Fibroblast of skin of back (primary cell): ENCODE measurements around the gene CNEP1R1.

Source experiments
- DNase-seq: peaks from one replicate; pipeline ENCODE4 v3.0.0-alpha.2; 2013

The CNEP1R1 gene

DNA sequence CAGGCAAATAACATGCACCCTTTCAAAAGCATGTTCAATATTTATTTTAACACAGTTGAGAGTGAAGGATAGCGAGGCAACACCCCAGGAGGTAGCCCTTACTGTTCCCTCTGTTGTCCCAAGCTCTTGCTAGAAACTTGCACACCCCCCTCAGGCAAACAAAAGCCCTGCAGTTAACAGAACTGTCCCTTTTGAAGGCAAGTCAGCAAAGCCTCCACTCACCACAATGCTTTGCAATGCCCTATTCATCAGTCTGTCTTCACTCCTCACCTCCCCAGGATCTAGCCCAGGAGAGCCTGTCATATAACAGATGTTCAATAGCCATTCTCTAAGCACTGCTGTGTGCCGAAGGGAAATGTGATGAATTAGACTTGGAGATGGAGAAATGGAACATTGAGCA lies 3.5 kb upstream of the CNEP1R1 start:
- DNase-seq, result peak; percentile 8

DNA sequence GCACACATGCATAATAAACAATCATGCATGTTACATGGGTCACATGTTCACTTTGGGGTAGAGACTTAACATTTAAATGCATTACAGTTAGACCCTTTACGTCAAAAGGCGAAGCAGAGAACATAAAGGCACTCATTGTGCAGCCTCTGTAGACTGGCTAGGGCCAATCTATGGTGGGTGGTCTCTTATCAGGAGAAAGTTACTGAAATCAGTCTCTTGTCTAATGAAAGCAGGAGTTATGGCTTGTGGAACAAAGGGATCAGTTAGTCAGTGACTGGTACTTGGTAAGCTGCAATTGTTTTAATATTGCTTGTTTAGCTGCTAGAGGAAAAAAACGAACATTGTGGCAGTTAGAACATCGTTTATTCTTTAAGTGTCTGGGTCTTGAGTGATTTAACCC lies 1.4 kb upstream of the CNEP1R1 start:
- no peak for DNase-seq

DNA sequence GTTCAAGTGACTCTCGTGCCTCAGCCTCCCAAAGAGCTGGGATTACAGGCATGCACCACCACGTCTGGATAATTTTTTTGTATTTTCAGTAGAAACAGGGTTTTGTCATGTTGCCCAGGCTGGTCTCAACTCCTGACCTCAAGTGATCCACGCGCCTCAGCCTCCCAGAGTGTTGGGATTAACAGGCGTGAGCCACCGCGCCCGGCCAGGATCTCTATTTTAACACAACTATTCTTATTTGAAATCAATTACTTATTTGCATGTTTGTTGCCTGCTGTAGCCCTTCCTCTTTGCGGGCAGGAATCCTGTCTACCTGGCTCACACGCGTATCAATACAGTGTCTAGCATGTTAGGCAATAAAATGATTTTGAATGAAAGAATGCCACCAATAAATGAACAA lies 818 bp upstream of the CNEP1R1 start:
- DNase-seq, result no peak

DNA sequence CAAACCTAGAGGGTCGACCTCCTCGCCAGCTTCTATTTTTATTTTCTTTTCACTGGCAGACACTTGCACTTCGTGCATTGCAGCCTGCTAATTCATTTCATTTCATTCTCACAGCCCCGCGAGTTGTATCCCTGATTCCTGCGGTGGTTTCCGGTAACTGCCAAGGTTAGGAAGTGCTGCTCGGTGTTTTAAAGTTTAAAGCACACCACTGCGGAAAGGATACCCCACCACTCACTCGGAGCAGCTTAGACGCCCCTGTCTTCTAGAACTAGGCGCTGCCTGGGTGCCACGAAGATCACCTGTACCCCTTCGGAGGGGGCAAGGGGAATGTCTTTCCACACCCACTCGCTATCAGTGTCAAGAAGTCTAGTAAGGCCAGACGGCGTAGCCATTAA lies 509 bp downstream of the CNEP1R1 start:
- DNase-seq, result peak; percentile 12

DNA sequence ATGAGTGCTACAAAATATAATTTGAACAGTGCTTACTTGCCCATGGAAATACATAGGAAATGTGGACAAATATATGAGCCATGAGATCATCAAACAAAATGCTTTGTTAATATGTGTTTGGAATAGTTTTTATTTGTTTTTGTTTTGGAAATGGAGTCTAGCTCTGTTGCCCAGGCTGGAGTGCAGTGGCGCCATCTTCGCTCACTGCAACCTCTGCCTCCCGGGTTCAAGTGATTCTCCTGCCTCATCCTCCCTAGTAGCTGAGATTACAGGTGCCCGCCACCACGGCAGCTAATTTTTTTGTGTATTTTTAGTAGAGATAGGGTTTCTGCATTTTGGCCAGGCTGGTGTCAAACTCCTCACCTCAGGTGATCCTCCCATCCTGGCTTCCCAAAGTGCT lies 2.8 kb downstream of the CNEP1R1 start:
- DNase-seq, result no peak

DNA sequence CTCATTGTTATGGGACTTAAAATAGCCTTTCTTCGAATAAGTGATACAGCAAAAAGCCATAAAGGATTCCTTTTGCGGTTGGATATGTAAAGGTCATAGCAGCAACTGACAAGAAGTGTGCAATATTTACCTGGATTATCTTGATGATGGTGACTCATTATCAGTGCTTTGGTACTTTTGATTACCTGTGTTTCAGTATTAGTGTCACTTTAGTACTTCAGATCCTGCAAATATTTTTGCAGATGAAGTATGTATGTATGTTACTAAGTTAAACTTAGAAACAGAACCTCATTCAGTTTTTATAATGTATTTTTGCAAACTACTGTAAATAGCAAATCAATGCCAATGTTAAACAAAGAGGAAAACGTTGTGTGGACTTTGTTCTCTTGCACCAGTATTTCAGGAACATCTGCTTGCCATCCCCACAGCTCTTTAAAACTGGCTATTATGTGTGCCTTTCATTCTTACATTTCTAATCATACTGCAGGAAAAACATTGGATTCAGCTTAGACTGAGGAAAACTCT lies 10.5 kb downstream of the CNEP1R1 start:
- DNase-seq, result no peak

DNA sequence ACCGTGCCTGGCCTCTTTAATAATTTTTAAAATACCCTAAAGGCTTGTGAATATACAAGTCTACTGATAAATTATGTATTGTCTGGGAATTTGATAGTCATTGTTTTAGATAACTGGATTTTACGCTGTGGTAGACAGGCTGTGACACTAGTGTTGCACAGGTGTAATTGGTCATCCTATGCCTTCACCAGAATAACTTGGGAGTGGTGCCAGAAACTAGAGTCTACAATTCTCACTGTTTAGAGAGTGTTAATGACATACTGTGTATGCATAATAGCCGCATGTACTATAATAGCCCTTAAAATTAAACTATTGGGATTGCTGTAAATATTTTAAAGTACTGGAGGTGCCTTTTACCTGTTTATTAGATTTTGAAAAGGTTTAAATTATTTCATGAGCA lies 11.4 kb downstream of the CNEP1R1 start:
- no peak for DNase-seq

DNA sequence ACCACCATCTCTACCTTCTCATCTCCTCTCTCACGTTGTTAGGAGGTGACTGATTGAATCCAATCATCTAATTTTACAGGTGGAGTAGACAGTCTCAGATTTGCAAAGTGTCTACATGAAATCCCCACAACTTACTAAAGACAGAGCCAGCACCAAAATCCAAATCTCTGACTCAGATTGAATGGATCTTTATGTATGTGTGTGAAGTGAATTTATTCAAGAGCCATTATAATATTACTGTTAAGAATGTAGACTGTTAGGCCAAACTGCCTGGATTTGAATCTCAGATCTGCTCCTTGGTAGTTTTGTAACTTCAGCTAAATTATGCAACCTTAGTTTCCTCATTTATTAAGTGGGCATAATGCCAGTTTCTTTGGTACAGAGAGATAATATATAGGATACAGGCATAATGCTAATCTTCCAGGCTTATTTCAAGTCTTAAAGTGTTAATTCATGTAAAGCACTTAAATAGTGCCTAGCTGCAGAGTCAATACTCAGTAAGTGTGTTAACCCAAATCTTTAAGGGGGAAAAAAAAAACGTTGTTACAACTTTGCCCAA lies 12.7 kb downstream of the CNEP1R1 start:
- DNase-seq, result no peak

DNA sequence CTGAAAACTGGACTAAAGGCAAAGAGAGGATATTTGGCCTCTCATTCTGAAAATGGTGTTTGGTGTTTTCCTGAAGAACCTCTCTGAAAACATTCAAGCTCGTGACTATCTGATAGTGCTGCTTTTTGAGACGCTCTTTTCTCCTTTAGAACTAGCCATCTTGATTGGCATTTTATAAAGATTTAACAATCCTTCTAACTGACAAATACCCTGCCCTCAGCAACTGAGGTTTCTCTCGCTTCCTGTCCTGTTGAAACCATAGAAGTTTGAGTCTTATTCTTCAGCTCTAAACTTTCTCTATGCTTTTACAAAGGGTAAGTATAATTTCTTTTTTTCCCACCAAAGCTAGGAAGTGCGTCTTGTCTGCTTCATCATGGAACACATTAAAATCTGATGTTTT lies 13.3 kb downstream of the CNEP1R1 start:
- DNase-seq, result no peak

DNA sequence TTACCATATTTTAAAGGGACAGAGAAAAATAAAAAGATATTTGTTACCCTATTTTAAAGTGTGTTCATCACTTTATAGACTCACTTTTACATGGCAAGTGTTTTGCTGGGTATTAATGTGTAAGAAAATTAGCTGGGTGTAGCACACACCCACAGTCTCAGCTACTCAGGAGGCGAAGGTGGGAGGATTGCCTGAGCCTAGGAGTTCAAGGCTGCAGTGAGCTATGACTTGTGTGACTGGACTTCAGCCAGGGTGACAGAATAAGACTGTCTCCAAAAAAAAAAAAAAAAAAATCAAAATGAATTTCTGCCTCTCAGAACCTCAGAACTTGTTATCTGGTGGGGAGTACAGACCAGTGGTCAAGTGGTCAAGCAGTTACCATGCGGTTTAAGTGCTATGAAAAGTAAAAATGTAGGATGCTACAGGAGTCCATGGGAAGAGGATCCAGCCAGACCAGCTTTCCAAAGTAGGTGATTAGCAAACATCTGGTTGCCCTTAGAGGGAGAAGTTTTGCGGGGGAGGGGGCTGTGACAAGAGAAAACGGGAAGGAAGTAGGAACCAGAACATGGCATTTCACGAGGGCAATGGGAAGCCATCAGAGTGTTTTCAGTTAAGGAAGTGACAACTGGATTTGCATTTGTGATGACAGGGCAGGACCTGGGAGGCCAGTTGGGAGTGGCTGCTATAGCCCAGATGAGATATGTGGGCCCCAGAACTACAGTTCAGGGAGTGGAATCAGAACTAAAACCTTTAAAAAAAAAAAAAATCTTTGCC lies 13.9 kb downstream of the CNEP1R1 start:
- no peak for DNase-seq

DNA sequence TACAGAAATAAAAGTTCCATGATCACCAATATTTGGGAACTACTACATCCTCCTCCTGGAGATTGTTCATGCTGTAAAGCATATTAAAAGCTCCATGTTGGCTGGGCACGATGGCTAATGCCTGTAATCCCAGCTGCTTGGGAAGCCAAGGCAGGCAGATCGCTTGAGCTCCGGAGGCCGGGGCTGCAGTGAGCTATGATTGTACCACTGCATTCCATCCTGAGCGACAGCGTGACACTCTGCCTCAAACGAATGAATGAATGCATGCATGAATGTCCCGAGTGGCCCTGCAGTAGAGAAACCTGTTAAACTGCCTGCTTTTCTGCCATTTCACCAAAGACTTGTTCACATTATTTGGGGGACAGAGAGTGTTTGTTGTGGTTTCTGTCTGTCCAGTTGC lies 15.0 kb downstream of the CNEP1R1 start:
- no peak for DNase-seq

DNA sequence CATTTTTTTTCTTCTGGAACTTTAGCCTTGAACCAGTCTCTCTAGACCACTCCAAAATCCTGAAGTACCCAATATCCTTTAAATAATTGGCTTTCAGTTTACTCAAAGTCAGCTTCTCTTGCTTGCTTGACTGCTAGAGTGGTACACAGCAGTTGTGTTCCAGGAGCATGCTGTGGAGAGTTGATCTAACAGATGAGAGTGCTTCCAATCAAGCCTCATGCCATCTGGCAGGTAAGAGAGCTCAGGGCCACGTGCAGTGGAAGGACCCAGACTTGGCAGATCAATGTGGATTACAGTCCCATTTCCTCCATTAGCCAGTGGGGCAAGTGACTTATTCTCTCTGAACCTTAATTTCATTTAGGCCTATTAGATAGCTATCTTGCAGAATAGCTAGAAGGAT lies 15.7 kb downstream of the CNEP1R1 start:
- DNase-seq, result no peak

DNA sequence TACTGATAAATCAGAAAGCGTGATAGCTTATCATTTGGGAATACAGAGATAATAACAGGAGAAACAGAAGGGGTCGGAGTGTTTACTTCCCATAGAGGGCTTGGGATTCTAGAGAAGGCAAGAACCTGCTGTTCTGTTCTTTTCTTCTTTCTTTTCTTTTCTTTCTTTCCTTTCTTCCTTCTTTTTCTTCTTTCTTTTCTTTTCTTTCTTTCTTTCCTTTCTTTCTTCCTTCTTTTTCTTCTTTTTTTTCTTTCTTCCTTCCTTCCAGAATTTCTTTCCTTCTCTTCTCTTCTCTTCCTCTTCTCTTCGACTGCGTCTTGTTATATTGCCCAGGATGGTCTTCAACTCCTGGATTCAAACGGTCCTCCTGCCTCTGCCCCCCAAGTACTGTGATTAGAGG lies 18.3 kb downstream of the CNEP1R1 start:
- DNase-seq, result no peak

DNA sequence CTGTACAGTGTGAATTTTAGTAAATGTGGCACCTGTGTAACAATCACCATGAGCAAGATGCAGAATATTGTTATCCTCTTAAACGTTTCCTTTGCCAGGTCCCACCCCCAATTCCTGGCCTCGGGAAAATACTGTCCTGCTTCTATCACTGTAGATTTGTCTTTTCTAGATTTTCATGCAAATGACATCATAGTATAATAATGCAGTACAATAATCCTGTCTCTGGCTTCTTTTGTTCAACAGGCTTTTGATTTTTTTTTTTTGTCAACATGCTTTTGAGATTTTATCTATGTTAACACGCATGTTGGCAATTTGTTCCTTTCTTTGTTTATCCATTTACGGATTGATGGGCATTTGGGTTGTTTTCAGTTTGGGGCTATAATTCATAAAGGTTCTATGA lies 20.4 kb downstream of the CNEP1R1 start:
- DNase-seq, result no peak

DNA sequence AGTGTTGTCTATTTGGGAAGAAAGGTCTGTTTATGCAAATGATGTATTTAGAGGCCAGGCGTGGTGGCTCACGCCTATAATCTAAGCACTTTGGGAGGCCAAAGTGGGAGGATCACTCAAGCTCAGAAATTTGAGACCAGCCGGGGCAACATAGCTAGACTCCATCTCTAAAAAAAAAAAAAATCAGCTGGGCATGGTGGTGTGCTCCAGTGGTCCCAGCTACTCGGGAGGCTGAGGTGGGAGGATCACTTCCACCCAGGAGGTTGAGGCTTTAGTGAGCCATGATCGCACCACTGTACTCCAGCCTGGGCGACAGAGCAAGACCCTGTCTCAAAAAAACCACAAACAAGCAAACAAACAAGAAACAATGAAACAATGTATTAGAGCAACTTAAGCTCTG lies 21.8 kb downstream of the CNEP1R1 start:
- DNase-seq, result no peak

DNA sequence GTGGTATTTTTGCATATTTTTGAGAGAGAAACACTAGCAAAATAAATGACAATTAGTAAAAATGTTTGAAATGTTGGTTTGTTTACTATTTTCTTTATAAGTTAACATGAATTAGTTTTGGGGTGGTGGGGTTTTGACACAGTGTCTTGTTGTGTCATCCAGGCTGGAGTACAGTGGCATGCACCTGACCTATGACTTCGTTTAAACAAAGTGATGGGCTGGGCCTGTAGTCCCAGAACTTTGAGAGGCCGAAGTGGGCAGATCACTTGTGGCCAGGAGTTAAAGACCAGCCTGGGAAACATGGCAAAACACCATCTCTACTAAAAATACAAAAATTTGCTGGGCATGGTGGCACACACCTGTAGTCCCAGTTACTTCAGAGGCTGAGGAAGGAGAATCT lies 22.8 kb downstream of the CNEP1R1 start:
- no peak for DNase-seq

DNA sequence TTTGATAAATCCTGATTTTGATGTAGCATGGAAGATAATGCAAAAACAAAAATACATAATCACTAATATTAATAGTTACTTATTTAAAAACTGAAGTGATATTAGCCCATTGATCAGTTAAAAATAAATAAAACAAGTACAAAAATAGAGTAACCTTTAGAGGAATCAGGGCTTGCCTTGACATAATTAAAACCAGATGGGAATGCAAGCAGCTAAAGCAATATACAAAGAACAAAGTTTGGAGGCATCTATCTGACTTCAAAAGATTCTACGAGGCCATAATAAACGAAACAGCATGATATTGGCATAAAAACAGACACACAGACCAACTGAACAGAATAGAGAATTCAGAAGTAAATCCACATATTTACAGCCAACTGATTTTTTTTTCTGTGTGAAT lies 25.8 kb downstream of the CNEP1R1 start:
- DNase-seq, result peak; percentile 4

DNA sequence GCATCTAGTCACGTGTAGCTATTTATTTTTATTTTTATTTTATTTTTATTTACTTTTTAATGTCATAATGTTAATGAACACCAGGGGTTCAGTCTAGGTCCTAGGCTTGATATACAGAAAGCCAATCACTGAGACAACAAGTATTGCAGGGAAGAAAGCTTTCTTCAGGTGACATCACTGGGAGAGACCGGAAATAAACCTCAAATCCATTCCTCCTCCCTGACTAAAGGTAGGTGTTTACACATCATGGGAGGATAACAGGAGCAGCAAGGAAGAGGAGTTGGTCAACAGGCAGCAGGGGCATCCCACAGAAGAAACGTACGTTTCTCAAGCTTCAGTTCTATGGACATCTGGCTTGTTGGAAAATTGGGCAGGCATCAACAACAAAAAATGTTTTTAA lies 31.2 kb downstream of the CNEP1R1 start:
- no peak for DNase-seq

DNA sequence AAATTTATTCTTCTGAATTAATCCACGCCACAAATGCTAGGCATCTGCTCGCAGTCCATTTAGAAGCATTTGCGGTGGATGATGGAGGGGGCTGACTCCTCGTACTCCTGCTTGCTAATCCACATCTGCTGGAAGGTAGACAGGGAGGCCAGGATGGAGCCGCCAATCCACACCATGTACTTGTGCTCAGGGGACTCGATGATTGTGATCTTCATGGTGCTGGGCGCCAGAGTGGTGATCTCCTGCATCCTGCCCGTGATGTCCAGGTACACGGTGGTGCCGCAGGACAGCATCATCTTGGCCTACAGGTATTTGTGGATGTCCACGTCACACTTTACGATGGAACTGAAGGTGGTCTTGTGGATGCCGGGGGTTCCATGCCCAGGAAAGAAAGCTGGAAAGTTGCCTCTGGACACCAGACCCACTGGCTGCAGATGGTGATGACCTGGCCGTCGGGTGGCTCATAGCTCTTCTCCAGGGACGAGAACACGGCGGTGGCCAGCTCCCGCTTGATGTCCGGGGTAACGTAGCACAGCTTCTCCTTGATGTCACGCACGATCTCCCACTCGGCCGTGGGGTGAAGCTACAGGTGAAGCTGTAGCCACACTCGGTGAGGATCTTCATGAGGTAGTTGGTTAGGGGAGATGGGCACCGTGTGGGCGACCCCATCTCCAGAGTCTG lies 33.2 kb downstream of the CNEP1R1 start:
- DNase-seq, result no peak

DNA sequence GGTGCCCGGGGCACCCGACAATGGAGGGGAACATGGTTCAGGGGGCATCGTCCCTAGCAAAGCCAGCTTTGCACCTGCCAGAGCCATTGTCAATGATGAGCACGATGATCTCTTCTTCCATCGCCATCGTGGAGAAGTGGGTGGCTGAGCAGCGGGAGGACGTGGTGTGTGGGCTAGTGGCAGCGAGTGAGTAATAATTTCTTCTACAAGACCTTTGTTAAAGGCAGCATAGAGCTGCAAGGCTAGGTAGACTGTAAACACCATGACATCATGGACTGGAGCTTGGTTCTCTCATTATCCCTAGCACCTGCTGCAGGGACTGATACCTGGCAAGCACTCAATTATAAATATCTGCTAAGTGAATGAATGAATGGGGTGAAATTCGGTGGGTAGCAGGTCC lies 34.1 kb downstream of the CNEP1R1 start:
- no peak for DNase-seq

DNA sequence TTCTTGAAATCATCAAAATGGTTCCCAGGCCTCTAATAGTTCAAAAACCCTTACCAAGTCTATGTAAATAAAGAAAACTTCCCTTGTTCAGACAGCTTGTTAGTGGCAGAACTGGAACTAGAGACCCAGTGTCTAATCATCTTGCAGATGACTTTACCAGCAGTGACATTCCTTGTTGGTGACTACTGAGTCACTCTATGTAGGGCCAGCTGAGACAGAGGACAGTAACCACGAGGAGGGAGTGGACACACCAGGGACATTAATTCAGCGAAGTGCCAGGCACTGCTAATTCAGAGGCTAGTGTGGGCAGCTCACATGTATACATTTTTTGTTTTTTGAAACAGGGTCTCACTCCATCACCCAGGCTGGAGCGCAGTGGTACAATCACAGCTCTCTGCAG lies 34.6 kb downstream of the CNEP1R1 start:
- DNase-seq, result peak; percentile 35

DNA sequence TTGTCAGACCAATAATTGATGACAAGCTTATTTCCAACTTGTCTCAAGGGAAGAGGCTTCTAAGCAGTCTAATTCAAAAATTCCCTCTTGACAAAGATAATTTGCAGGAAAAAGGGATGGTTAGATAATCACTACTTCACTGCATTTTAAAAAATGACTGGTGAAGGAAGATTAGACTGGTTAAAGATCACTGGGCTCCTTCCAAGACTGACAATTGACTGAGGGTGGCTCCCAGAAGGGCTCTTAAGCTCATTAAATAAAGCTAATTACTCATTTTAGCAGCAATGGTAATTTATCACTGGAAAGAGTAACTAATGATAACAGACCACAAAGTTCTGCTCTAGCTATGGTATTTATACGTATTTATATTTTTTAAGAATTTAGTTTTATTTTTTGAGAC lies 36.3 kb downstream of the CNEP1R1 start:
- DNase-seq, result no peak

DNA sequence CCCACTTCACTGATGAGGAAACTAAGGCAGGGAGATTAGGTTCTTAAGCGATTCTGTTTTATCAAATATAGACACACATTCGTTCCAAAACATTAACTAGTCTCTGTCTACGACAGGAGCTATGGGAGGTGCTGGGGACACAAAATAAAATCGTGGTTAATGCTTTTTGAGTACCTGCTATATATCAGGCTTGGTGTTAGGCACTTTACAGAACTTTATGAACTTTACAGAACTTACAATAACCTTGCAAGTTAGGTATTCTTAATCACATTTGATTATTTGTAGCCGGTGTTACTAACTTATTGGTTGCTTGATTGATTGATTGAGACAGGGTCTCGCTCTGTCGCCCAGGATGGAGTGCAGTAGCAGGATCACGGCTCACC lies 40.2 kb downstream of the CNEP1R1 start:
- no peak for DNase-seq
